ENCODE results near the gene FOLR3. TPM values are rescaled to one million over a fixed set of nuclear protein-coding genes. Genes with fewer than 3 reads are reported as not detected.

Gene FOLR3
- total and polyA plus RNA-seq, 2 of the 4 experiments (the other 2 are of a cell fraction): 0.29 to 0.36 TPM

DNA sequence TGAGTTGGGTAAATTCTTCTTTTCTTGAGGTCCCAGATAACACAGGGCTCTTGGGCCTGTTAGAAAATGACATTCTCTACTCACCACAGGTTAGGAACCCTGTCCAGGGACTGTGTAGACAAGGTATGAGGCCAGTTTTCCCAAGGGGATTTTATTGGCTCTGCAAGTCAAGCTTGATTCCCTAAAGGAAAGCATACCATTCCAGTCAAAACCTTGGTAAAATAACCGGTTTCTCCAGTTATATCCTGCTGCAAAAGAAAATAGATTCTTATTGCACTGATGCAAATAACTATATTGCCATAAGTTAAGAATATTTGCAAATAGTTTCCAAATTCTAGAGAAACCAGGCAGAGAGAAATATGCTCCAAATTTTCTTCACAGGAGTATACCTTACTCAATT lies 9.6 kb upstream of the FOLR3 start:
- TF ChIP-seq, protein P1, sequence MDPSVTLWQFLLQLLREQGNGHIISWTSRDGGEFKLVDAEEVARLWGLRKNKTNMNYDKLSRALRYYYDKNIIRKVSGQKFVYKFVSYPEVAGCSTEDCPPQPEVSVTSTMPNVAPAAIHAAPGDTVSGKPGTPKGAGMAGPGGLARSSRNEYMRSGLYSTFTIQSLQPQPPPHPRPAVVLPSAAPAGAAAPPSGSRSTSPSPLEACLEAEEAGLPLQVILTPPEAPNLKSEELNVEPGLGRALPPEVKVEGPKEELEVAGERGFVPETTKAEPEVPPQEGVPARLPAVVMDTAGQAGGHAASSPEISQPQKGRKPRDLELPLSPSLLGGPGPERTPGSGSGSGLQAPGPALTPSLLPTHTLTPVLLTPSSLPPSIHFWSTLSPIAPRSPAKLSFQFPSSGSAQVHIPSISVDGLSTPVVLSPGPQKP (IDR thresholded peaks at IDR 0.05; ENCODE audit: borderline replicate concordance, low read depth, low read length): no peak
- TF ChIP-seq, protein P2, sequence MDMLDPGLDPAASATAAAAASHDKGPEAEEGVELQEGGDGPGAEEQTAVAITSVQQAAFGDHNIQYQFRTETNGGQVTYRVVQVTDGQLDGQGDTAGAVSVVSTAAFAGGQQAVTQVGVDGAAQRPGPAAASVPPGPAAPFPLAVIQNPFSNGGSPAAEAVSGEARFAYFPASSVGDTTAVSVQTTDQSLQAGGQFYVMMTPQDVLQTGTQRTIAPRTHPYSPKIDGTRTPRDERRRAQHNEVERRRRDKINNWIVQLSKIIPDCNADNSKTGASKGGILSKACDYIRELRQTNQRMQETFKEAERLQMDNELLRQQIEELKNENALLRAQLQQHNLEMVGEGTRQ (IDR thresholded peaks at IDR 0.05; ENCODE audit: low read depth, low read length): no peak
- TF ChIP-seq RCOR1 (IDR thresholded peaks at IDR 0.05; ENCODE audit: insufficient replicate concordance, low read length) (no peak), CHD1 (IDR thresholded peaks at IDR 0.05; ENCODE audit: low read depth, low read length) (no peak), MAFK (IDR thresholded peaks at IDR 0.05; ENCODE audit: low read depth, low read length) (no peak), RFX5 (IDR thresholded peaks at IDR 0.05; ENCODE audit: low read depth, low read length) (no peak), MXI1 (IDR thresholded peaks at IDR 0.05; ENCODE audit: borderline replicate concordance, low read depth, low read length) (no peak), FOS (IDR thresholded peaks at IDR 0.05; ENCODE audit: low read depth, low read length) (no peak), SMC3 (IDR thresholded peaks at IDR 0.05; ENCODE audit: low read depth, low read length) (no peak), POLR2A (IDR thresholded peaks at IDR 0.05; ENCODE audit: low read depth, low read length) (no peak), RAD21 (IDR thresholded peaks at IDR 0.05; ENCODE audit: low read length) (no peak), CEBPB (IDR thresholded peaks at IDR 0.05; ENCODE audit: low read depth, low read length) (no peak), BHLHE40 (IDR thresholded peaks at IDR 0.05; ENCODE audit: low read depth, low read length) (no peak), NFE2L2 (IDR thresholded peaks at IDR 0.05; ENCODE audit: low read depth, low read length) (no peak), MAZ (IDR thresholded peaks at IDR 0.05; ENCODE audit: borderline replicate concordance, low read depth, low read length) (no peak)
- TF ChIP-seq, protein P3, sequence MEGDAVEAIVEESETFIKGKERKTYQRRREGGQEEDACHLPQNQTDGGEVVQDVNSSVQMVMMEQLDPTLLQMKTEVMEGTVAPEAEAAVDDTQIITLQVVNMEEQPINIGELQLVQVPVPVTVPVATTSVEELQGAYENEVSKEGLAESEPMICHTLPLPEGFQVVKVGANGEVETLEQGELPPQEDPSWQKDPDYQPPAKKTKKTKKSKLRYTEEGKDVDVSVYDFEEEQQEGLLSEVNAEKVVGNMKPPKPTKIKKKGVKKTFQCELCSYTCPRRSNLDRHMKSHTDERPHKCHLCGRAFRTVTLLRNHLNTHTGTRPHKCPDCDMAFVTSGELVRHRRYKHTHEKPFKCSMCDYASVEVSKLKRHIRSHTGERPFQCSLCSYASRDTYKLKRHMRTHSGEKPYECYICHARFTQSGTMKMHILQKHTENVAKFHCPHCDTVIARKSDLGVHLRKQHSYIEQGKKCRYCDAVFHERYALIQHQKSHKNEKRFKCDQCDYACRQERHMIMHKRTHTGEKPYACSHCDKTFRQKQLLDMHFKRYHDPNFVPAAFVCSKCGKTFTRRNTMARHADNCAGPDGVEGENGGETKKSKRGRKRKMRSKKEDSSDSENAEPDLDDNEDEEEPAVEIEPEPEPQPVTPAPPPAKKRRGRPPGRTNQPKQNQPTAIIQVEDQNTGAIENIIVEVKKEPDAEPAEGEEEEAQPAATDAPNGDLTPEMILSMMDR (conservative IDR thresholded peaks at IDR 0.05; ENCODE audit: low read depth, low read length): no peak
- H2BK120ac ChIP-seq (ENCODE audit: low read depth, low read length): no peak overlapping the region
- ATAC-seq (ENCODE audit: low read depth) (no peak), DNase-seq (no peak)
- no TSS peak for BruUV-seq (replicated peaks)
- H3K4me1 ChIP-seq (ENCODE audit: control insufficient read depth, insufficient read depth, low read length): no peaks in the 10 kb centered on the region
- H3K9ac ChIP-seq (ENCODE audit: low read depth, low read length): no peak overlapping the region
- no peak overlapping the region for H3K27ac ChIP-seq (ENCODE audit: insufficient read depth, low read length)
- H4K5ac ChIP-seq (ENCODE audit: low read depth, low read length): no peak overlapping the region
- no peak overlapping the region for H2BK15ac ChIP-seq (ENCODE audit: low read depth, low read length)
- H3K14ac ChIP-seq (replicated peaks; ENCODE audit: low read depth, low read length): no peak overlapping the region
- H3K4me2 ChIP-seq (ENCODE audit: low read depth, low read length): no peak overlapping the region
- POLR2A ChIA-PET (ENCODE audit: unreplicated experiment): no interaction called here
- H2BK20ac ChIP-seq (ENCODE audit: low read depth, low read length): no peak overlapping the region
- no peak overlapping the region for H3K56ac ChIP-seq (ENCODE audit: extremely low read depth, insufficient read depth, low read length)
- H3K9me3 ChIP-seq (ENCODE audit: control insufficient read depth, insufficient read depth, low read length): peaks cover 7% of the 10 kb centered on the region
- dilution Hi-C loops (cut with HindIII; ENCODE audit: low sequenced_read_pairs, unreplicated experiment): no loop called here
- in situ Hi-C loops (cut with MboI; ENCODE audit: low sequenced_read_pairs): no loop called here
- no peaks in the 10 kb centered on the region for H3K36me3 ChIP-seq (ENCODE audit: control insufficient read depth, insufficient read depth, low read length)
- peaks cover 2% of the 10 kb centered on the region; the same call in 1 of the 2 replicates for H3K27me3 ChIP-seq (ENCODE audit: control insufficient read depth, insufficient read depth, low read length)
- no peak overlapping the region for H4K8ac ChIP-seq (ENCODE audit: low read depth in 2 of 2, low read length in 2 of 2)
- no peak overlapping the region for H3K18ac ChIP-seq (ENCODE audit: low read depth, low read length)
- no peak overlapping the region for H2AK9ac ChIP-seq (replicated peaks; ENCODE audit: low read depth, low read length, poor library complexity)
- intact Hi-C loops (cut with micrococcal nuclease): no loop called here
- no peaks in the 10 kb centered on the region for H3K79me1 ChIP-seq (ENCODE audit: low read depth in 1 of 2, low read length in 2 of 2)
- H3K23ac ChIP-seq (ENCODE audit: low read depth, low read length): no peak overlapping the region
- no peak overlapping the region for H3K4ac ChIP-seq (ENCODE audit: low read depth, low read length)
- no peaks in the 10 kb centered on the region for H3K9me1 ChIP-seq (ENCODE audit: insufficient read depth, low read length)
- no peak overlapping the region for H2BK5ac ChIP-seq (ENCODE audit: low read depth, low read length, poor library complexity, severe bottlenecking)
- no peaks in the 10 kb centered on the region for H4K20me1 ChIP-seq (ENCODE audit: insufficient read depth, low read length)
- CTCF ChIA-PET: no interaction called here
- WGBS, 2 experiments (ENCODE audit: extremely low coverage in 2 of 2, insufficient read length in 1 of 2): no CpG with 5 or more reads among the region's 1 CpG
- H4K91ac ChIP-seq (ENCODE audit: insufficient read depth, low read depth, low read length): no peak overlapping the region
- H2AK5ac ChIP-seq (ENCODE audit: low read depth, low read length): no peak overlapping the region
- no peak overlapping the region for H2AFZ ChIP-seq (replicated peaks; ENCODE audit: low read length, poor library complexity)
- no peak overlapping the region for H3K4me3 ChIP-seq (ENCODE audit: insufficient read depth, low read depth, low read length)

Data from IMR-90 (cell line).